Measurements from ENCODE around the gene WDR82.

Gene WDR82

DNA sequence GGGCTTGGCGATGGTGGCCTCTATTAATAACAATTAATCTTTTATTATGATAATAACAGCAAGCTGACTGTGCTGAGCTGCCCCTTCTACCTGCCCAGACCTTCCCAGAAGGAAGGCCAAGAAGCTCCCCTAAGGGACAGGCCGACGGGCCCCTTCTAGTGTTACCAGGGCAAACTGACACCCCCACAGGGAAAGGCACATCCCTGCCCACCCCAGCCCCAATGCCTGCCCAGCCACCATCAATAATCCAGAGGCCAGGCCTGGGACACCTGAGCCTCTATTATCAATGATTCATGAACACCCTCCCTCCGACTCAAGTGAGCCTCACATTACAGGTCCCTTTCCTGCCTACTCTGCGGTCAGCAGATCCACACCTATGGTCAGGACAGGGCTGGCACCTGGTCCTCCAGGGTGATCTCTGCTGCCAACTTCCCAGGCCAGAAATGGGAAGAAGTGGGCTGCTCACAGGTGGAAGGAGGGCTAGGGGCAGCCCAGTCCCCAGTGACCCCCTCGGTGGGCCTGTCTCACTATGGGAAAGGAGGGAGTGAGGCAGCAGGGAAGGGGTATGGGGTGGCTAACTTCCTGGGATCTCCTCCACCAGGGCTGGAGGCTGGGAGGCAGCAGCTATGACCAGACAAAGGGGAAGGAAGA, 41.3 kb downstream of the WDR82 start:
- no peak for ATAC-seq

DNA sequence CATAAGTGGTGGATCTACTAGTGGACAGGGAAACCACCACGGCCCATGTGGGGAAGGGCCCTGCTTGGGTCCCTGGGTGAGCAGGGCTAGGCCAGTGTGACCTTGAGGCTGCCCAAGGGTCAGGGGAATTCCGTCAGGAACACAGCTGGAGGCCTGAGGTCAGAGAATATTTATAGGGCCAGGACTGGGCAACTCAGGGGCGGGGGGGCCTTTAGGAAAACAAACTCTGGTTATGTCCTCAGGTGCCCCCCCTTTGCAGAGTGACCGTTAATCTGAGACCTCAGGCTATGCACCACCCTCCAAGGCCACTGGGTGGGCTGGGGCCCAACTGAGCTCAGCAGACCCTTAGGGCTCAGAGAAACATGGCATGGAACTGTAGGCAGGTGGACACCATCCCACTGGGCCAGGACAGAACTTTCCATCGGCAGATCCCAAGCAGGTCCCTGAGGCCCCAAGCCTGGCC, 42.0 kb downstream of the WDR82 start:
- no peak for ATAC-seq

DNA sequence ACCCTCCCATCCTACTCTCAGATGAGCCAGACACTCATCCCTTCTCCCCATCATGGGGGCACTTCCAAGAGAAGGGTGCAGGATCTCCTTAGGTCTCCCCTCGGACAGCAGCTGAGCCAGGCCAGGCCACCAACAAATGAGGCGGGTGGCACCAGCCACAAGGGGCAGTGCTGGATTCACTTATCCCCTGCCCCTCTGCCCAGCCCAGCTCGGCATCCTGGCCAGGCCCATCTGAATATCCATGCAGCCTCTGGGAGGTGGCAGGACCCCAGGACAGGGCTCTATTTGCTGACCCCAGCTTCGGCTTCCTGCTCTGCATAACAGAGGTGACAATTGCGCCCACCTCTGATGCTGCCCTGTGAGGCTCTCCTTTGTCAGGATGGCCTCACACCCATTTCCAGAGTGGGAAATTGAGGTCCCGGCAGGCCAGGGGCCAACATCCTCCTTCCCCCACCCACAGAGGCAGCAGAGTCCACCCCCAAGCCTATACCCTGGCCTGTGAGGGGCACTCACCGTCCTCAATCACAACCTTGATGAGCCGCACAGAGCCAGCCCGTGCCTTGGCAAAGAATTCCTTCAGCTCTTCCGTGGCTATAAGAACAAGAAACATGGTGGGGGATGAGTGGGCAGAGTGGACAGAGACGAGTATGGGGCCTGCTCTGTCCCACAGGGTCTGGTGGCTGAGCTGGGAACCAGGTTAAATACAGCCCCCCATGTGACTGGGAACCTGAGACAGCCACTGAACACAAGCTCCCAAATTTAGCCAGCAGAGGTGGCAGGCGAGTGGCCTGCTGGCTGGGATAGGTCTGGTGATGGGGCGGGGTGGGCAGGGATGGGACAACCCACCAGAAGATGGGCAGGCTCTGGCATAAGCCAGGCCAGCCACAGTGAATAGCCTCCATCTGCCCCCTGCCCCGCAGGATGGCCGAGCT, 43.7 kb downstream of the WDR82 start:
- no peak for ATAC-seq

GRCh38 chr3:52233968-52234367, 44.5 kb downstream of the WDR82 start:
- ATAC-seq, result no peak

DNA sequence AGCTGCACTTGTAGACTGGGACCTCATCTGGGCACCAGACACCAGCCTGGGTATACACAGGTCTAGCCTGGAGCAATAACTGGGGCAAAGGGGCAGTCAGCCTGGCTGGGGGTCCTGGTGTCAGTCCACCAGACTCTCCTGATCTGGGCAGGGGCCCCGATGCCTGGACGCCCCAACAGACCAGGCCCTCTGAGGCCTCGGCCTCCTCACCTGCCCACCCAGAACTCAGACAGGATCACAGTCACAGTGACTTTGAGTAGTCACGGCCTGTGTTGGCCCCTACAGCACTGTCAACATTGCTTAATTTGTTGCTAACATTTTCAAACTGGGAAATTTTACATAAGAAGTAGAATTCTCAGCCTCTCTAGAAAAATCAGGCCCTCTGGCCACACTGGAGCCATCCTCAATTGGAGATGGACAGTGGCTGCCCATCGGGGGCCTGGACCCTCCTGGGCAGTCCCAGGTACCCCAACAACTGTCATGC, 45.3 kb downstream of the WDR82 start:
- no peak for ATAC-seq

DNA sequence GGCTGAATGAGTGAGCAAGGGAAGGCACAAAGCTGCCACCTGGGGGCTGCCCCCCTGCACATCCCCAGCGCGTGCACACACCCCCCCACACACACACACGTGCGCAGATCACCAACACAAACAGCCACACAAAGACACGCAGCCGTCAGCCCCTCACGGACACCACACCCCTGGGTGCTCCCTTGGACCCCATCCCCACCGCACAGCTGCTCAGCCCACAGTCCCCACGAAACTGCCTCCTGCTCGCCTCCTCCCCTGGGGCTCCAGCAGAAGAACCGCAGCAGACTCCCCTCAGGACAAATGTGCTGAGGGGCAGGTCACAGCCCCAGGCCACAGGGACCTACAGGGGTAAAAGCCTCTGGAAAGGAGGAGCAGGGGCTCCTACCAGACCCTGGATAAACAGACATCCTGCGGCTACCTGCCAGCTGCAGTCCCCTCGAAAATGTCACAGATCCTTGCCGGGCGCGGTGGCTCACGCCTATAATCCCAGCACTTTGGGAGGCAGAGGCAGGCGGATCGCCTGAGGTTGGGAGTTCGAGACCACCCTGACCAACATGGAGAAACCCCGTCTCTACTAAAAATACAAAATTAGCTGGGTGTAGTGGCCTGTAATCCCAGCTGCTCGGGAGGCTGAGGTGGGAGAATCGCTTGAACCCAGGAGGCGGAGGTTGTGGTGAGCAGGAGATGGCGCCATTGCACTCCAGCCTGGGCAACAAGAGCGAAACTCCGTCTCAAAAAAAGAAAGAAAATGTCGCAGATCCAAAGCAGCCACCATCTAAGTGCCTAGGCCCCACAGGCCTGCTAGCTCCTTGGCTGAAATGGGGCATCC, 46.0 kb downstream of the WDR82 start:
- no peak for ATAC-seq

GRCh38 chr3:52231502-52232278, 46.8 kb downstream of the WDR82 start:
- ATAC-seq, result peak; percentile 86 to 89

DNA sequence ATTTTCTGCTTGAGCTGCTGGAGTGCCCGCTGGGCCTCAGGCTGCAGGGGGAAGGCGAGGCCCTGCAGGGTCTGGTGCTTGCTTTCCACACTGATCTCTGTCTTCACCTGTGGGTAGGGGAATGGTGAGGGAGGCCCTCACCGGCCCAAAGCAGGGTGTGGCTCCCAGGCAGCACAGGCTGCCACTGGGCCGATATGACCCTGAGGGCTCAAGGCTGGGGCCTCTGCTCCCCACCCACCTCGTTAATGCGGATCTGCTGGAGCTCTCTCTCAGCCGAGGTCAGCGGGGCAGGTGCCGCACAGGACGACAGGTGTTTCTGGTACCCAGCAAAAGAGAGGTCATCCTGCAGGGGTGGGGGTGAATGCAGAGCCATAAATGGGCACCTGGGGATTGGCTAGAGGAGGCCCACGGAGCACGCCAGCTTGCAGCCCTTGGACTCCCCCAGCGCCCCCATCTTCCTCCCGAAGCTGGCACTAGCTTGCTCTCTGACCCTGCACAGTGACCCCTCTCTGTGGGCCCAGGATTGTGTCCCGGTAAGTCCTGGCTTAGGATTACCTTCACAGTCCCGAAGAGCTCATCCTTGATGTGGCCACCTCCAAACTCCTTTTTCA, 47.5 kb downstream of the WDR82 start:
- ATAC-seq, result no peak

DNA sequence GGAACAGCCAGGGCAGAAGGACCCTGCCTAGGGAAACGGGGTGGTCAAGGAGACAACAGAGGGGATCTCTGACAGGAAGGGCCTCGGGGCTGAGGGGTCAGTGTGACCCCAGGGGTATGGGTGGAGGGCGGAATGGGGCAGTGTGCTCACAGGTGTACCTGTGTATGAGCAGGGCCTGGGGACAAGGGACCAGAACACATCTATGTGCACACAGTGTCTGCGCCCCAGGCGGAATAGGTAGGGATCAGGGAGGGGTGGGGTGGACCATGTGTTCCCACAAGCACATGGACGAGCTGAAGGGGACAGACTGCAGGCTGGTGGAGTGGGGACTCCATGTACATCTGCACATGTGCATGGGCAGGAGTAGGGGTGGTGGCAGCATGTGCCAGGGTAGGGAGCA, 48.0 kb downstream of the WDR82 start:
- ATAC-seq, result no peak

DNA sequence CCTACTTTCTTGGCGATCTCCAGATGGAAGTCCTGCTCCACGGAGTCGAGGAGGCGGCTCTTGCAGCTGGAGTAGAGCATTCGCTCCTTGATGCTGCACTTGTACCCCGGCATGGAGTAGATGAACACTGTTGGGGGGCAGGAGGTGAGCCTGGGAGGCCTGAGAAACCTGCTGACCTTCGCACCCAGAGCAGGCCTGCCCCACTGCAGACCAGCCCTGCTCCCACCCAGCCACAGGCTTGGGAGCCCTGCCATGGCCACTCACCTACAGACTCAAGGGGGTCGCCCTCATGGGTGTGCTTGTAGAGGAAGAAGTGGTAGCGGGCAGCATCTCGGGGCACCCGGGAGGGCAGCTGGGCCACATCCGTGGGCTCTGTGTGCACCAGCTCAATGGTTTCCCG, 48.8 kb downstream of the WDR82 start:
- no peak for ATAC-seq

GRCh38 chr3:52228751-52229291, 49.6 kb downstream of the WDR82 start:
- no peak for ATAC-seq

DNA sequence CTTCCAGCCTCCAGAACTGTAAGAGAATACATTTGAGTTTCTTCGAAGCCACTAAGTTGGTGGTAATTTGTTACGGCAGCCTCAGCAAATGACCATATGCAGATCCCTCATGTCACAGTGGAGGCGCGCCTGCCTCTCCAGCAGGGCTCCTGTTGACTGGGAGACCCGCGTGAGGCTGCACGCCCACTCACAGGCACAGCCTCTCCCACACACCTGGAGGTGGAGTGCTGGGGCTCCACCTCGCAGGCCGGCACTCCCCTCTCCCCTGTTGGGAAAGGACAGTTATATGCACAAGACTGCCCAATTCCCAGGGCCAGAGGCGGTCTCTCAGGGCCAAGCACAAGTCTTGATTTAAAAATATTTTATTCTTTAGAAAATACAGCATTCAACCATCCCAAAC, 50.2 kb downstream of the WDR82 start:
- ATAC-seq, result no peak

DNA sequence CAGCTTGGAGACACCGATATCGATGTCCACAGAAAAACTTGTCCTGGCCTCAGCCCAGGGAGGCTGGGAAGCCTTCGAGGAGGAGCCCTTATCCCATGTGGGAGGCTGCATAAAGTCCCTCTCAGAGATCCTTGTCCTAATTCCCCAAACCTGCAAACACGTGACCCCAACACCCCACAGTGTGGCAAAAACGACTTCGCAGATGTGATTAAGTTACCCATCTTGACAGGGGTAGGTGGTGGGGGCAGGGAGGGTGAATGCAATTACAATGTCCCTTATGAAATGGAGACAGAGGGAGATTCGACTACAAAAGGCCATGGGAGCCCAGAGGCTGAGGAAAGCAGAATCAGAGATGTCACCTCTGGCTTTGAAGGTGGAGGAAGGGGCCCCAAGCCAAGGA, 50.7 kb downstream of the WDR82 start:
- no peak for ATAC-seq

- ATAC-seq, result no peak
These were observed 51.3 kb downstream of the WDR82 start for GRCh38 chr3:52227117-52227516.

DNA sequence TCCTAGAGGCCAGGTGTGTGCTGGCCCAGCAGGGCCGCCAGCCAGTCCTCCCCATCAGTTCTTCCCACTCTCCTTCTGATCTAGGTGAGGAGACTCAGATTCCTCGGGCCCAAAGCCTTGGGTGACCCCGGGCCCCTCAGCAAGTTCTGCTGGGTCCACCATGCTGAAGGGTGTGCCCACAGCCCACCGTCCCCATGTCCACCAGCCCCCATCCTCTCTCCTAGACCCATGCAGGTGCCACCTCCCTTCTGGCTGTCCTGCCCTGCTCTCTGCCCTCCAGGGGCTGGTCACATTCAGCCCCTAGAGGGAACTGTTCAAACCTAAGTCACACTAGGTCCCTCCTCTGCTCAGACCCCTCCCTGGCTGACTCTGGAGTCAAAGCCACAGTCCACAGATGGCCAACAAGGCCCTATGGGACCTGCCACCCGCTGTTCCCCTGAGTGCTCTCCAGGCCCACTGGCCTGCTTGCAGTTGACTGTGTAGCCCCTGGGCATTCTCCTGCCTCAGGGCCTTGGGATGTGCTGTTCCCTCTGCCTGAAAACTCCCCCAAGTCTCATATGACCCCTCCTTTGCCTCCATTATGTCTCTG, 52.1 kb downstream of the WDR82 start:
- no peak for ATAC-seq

DNA sequence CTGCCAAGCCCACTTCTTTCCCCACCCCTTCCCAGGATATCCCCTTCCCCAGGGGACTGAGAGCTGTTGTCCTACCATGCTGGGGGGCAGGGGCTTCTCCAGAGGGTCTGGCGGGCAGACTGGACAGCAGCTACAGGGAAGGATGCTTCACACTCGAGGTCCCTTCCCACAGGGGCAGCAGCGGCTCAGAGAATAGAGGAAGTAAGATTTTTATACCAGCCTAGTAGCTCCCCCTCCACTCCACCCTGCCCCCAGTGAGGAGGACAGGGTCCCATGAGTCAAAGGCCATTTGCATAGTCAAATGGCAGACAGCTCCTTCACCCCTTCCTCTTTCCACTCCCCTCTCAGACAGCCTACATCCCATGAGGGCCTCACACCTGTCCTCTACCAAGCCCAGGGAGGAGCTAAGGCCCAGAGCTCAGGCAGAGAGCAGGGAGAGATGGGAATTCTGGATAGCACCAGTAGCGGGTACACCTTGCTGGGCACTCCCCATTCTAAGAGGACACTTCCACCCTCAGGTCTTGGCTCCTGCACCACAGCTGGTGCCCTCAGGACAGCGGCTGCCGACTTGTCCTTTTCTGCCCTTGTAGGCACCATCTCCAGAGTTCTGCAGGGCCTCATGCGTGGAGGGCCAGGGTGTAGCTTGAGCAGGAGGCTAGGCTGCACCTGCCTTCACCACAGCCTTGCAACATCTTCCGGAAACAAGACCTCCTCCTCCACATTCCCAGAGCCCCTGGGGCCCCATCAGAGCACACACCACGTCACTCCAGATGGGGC, 52.8 kb downstream of the WDR82 start, which contains the start of gene TLR9:
Gene TLR9 (minus strand): TSS at position 194 of the 777 bp plus-strand sequence. CDS start 116 bp downstream, at position 78.
- ATAC-seq, result peak; percentile 54 to 60

DNA sequence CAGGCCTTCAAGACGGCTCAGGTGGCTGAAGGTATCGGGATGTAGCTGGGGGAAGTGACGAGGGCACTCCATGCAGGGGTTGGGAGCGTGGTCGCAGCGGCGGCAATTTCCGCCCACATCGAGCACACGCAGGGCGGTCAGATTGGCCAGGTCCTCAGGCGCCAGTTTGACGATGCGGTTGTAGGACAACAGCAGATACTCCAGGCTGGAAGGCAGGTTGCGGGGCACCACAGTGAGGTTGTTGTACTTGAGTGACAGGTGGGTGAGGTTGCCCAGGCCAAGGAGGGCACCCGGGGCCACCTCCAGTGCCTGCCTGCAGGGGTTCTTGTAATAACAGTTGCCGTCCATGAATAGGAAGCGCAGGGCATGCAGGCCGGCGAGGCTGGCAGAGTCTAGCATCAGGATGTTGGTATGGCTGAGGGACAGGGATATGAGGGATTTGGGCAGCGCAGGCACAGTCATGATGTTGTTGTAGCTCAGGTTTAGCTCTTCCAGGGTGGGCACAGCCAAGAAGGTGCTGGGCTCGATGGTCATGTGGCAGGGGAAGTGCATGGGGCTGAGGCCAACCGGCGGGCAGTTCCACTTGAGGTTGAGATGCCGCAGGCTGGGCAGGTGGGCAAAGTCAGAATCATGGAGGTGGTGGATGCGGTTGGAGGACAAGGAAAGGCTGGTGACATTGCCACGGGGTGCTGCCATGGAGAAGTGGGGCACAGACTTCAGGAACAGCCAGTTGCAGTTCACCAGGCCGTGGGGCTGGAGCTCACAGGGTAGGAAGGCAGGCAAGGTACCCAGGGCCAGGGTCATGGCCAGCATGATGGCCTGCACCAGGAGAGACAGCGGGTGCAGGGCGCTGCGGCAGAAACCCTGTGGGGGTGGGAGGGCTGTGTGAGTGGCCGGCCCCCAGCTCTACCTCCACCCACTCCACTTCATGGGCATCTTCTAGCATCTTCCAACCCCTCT, 54.7 kb downstream of the WDR82 start:
- no peak for ATAC-seq

GRCh38 chr3:52222319-52223221, 55.9 kb downstream of the WDR82 start:
- no peak for ATAC-seq
